CD4-positive, alpha-beta T cell (primary cell): ENCODE data around the gene GPC5. TPM values are rescaled to one million over a fixed set of nuclear protein-coding genes. Genes with fewer than 3 reads are reported as not detected.

Source experiments
- ATAC-seq: fragments of 200-7000 bp; cut with Tn5 transposase; one replicate; pipeline ENCODE4 v1.10.0; 2022; ENCODE audit warnings: mild to moderate bottlenecking; ENCODE audit not compliant: poor library complexity
- CTCF ChIA-PET: fragments of 350-600 bp; sonication (Branson Sonifier 250); formaldehyde crosslinking; loops from one replicate; lab custom pipeline; 2021; ENCODE audit warnings: antibody characterized with exemption, inconsistent platforms; lab: Charles Lee
- POLR2A ChIA-PET: fragments of 350-600 bp; sonication (Branson Sonifier 250); formaldehyde crosslinking; loops from one replicate; lab custom pipeline; 2021; ENCODE audit warnings: antibody characterized with exemption, inconsistent platforms; lab: Charles Lee
- DNase-seq, 14 experiments: peaks; one replicate each; pipeline ENCODE4 v3.0.0-alpha.2; 2013 to 2020; ENCODE audit warnings: mixed read lengths in 2 of 14
- H3K27ac ChIP-seq, 2 donors: one replicate each; pipeline versions ENCODE4 v1.5.1 to v1.7.0; 2013; ENCODE audit warnings: low read length in 2 of 2, low read depth in 1 of 2, mild to moderate bottlenecking in 1 of 2
- H3K27me3 ChIP-seq, 2 experiments: 1 replicate in 1 of 2; 2 replicates in 1 of 2; pipeline versions ENCODE4 v1.6.1 to v1.7.0; 2013; ENCODE audit warnings: low read length in 2 of 2, control low read depth in 1 of 2, mild to moderate bottlenecking in 1 of 2, moderate library complexity in 1 of 2; ENCODE audit not compliant: insufficient read depth in 2 of 2, control insufficient read depth in 1 of 2
- H3K36me3 ChIP-seq: one replicate; pipeline ENCODE4 v1.6.1; 2013; ENCODE audit warnings: low read length, control low read depth; ENCODE audit not compliant: insufficient read depth
- H3K4me1 ChIP-seq: one replicate; pipeline ENCODE4 v1.6.1; 2013; ENCODE audit warnings: low read length, control low read depth; ENCODE audit not compliant: insufficient read depth
- H3K4me3 ChIP-seq: one replicate; pipeline ENCODE4 v1.5.1; 2013; ENCODE audit warnings: mild to moderate bottlenecking, low read length, moderate library complexity
- H3K9me3 ChIP-seq, 2 experiments: 1 replicate in 1 of 2; 2 replicates in 1 of 2; pipeline versions ENCODE4 v1.6.1 to v1.7.0; 2013; ENCODE audit warnings: low read length in 2 of 2, mild to moderate bottlenecking in 2 of 2, control low read depth in 1 of 2, moderate library complexity in 1 of 2; ENCODE audit not compliant: control insufficient read depth in 1 of 2, insufficient read depth in 1 of 2
- H3K27ac Mint-ChIP-seq: one replicate; pipeline ENCODE4 v1.8.0; 2020; ENCODE audit warnings: mixed read lengths
- H3K27me3 Mint-ChIP-seq: one replicate; pipeline ENCODE4 v1.8.0; 2021; ENCODE audit warnings: mixed read lengths
- H3K36me3 Mint-ChIP-seq: one replicate; pipeline ENCODE4 v1.8.0; 2021; ENCODE audit warnings: low read depth, mixed read lengths
- H3K4me1 Mint-ChIP-seq: one replicate; pipeline ENCODE4 v1.8.0; 2021; ENCODE audit warnings: low read depth, mixed read lengths
- H3K4me3 Mint-ChIP-seq: one replicate; pipeline ENCODE4 v1.8.0; 2020; ENCODE audit warnings: mild to moderate bottlenecking, mixed read lengths
- H3K9me3 Mint-ChIP-seq: one replicate; pipeline ENCODE4 v1.8.0; 2020; ENCODE audit warnings: mixed read lengths
- CTCF ChIP-seq: fragments of 200-600 bp; IDR thresholded peaks from one replicate; pipeline ENCODE4 v1.8.0; 2022; ENCODE audit warnings: antibody characterized with exemption, mild to moderate bottlenecking
- intact Hi-C, 2 experiments: fragments of 100-400 bp; cut with DNase I in 1 of 2; cut with micrococcal nuclease in 1 of 2; formaldehyde crosslinking; loops; one replicate each; pipeline versions ENCODE4 v1.15.1 to v1.9.0; 2023 to 2025; cut with DNase I, micrococcal nuclease
- total RNA-seq, 174 experiments: library from RNA in 2 of 174; stranded (reverse) in 2 of 174; gene quantifications; one replicate each; pipeline ENCODE4 v1.2.3 and lab custom pipeline; 2021 to 2026

GPC5 gene
- total RNA-seq, 2 experiments from 2014 or later = not detected

- H3K36me3 Mint-ChIP-seq = no peaks in the 10 kb centered on the region
- Histone ChIP-seq H3K4me1 (no peaks in the 10 kb centered on the region), H3K27me3 (no peaks in the 10 kb centered on the region), H3K9me3 (peaks cover 0 to 14% of the 10 kb centered on the region in 2 experiments), H3K27ac (no peak overlapping the region), H3K36me3 (no peaks in the 10 kb centered on the region), H3K4me3 (no peak overlapping the region)
- H3K27ac Mint-ChIP-seq = no peak overlapping the region
- H3K4me1 Mint-ChIP-seq = no peaks in the 10 kb centered on the region
- no peak for TF ChIP-seq CTCF
- CTCF ChIA-PET = no interaction called here
- H3K27me3 Mint-ChIP-seq = no peaks in the 10 kb centered on the region
- peaks cover 11% of the 10 kb centered on the region for H3K9me3 Mint-ChIP-seq
- POLR2A ChIA-PET = no interaction called here
- ATAC-seq (no peak), DNase-seq (no peak)
- intact Hi-C loops = no loop called here
- H3K4me3 Mint-ChIP-seq = no peak overlapping the region
These were observed 899.8 kb downstream of the GPC5 start for GRCh38 chr13:92297971-92298942.

- no peaks in the 10 kb centered on the region for H3K4me1 Mint-ChIP-seq
- Histone ChIP-seq H3K27ac (no peak overlapping the region), H3K36me3 (no peaks in the 10 kb centered on the region), H3K9me3 (peaks cover 0 to 14% of the 10 kb centered on the region in 2 experiments), H3K4me1 (no peaks in the 10 kb centered on the region), H3K4me3 (no peak overlapping the region), H3K27me3 (no peaks in the 10 kb centered on the region)
- no peaks in the 10 kb centered on the region for H3K36me3 Mint-ChIP-seq
- DNase-seq = no peak
- no peak overlapping the region for H3K4me3 Mint-ChIP-seq
- H3K27me3 Mint-ChIP-seq = no peaks in the 10 kb centered on the region
- intact Hi-C loops = no loop called here
- no peak for TF ChIP-seq CTCF
- ChIA-PET POLR2A (no interaction called here), CTCF (no interaction called here)
- ATAC-seq = no peak
- H3K27ac Mint-ChIP-seq = no peak overlapping the region
- peaks cover 9% of the 10 kb centered on the region for H3K9me3 Mint-ChIP-seq
These were observed 902.2 kb downstream of the GPC5 start for GRCh38 chr13:92300651-92301050.

- H3K36me3 ChIP-seq = no peaks in the 10 kb centered on the region
- Mint-ChIP-seq H3K4me3 (no peak overlapping the region), H3K27me3 (no peaks in the 10 kb centered on the region), H3K4me1 (no peaks in the 10 kb centered on the region), H3K9me3 (peaks cover 16% of the 10 kb centered on the region), H3K27ac (no peak overlapping the region), H3K36me3 (no peaks in the 10 kb centered on the region)
- H3K27ac ChIP-seq = no peak overlapping the region
- H3K27me3 ChIP-seq = no peaks in the 10 kb centered on the region
- H3K9me3 ChIP-seq = no peaks in the 10 kb centered on the region
- H3K4me1 ChIP-seq = no peaks in the 10 kb centered on the region
- no peak overlapping the region for H3K4me3 ChIP-seq
- intact Hi-C loops = no loop called here
- POLR2A ChIA-PET = no interaction called here
- DNase-seq (no peak), ATAC-seq (no peak)
- TF ChIP-seq CTCF = no peak
- CTCF ChIA-PET = no interaction called here
These were observed 905.0 kb downstream of the GPC5 start for GRCh38 chr13:92303428-92303827.
